ENCODE data around the gene MRPS24. TPM values are rescaled to one million over a fixed set of nuclear protein-coding genes. Genes with fewer than 3 reads are reported as not detected.

Gene MRPS24
- total and polyA plus RNA-seq, 10 of the 15 experiments (the other 5 are each of a cell fraction or from before 2014, with no cell fraction given), result 27.6 to 164 (median 106) TPM

GRCh38 chr7:43906331-43907010 lies 37.2 kb upstream of the MRPS24 start, which contains the start of gene URGCP:
Gene URGCP (minus strand): TSS chr7:43906596. CDS start chr7:43906575, 21 bp downstream.
- SMC1A ChIA-PET (ENCODE audit: uncharacterized antibody, unreplicated experiment), result no interaction called here
- peak within 1 kb of the TSS; percentile 52 for H3K27ac ChIP-seq (ENCODE audit: control insufficient read depth, insufficient read depth)
- peak within 1 kb of the TSS; percentile 66 for H3K4me3 ChIP-seq
- in situ Hi-C loops (cut with MboI) (no loop called here), intact Hi-C loops (cut with micrococcal nuclease; ENCODE audit: unreplicated experiment) (no loop called here)
- ATAC-seq (peak; percentile 90), FAIRE-seq (no peak), DNase-seq (ENCODE audit: low read depth, low spot score) (no peak)
- H4K20me1 ChIP-seq (ENCODE audit: control insufficient read depth, insufficient read depth), result no peaks in the 10 kb centered on the region
- H2AFZ ChIP-seq (ENCODE audit: control insufficient read depth, low read depth, low read length), result peak within 1 kb of the TSS; percentile 85
- POLR2A ChIA-PET, result no interaction called here
- RAD21 ChIA-PET (ENCODE audit: unreplicated experiment), result interaction anchor here (0.9 kb wide), 1 partner anchor 207 kb away, joined by 3 read pairs; no protein-coding TSS in a partner anchor
- peaks cover 24% of the 10 kb centered on the region for H3K79me2 ChIP-seq (ENCODE audit: control insufficient read depth, insufficient read depth, low read length)
- H3K36me3 ChIP-seq (ENCODE audit: control insufficient read depth in 2 of 2, insufficient read depth in 2 of 2, low read length in 1 of 2), result no peaks in the 10 kb centered on the region
- no TSS peak for BruUV-seq (replicated peaks)
- H3K4me2 ChIP-seq (ENCODE audit: control insufficient read depth, insufficient read depth), result peak within 1 kb of the TSS; percentile 92
- peaks cover 14% of the 10 kb centered on the region for H3K4me1 ChIP-seq (ENCODE audit: control insufficient read depth, insufficient read depth, low read length)
- CTCF ChIA-PET, result interaction anchor here (0.8 to 1.1 kb wide), 2 partner anchors 10 to 20 kb away, joined by 3 read pairs; partner anchors contain the start of gene UBE2D4
- peak within 1 kb of the TSS; percentile 73 for H3K9ac ChIP-seq (ENCODE audit: control insufficient read depth, insufficient read depth, low read length)
- no peaks in the 10 kb centered on the region for H3K9me3 ChIP-seq (replicated peaks; ENCODE audit: control insufficient read depth, insufficient read depth, low read length)
- 3% methylated on average over 47 of the region's 73 CpGs for WGBS (ENCODE audit: insufficient coverage, insufficient replicate concordance, low lambda C conversion rate, missing lambda C conversion rate)
- H3K27me3 ChIP-seq (replicated peaks in 1 of 2; ENCODE audit: control insufficient read depth in 2 of 2, insufficient read depth in 2 of 2, low read length in 1 of 2), result no peaks in the 10 kb centered on the region
- TF ChIP-seq BHLHE40 (IDR thresholded peaks at IDR 0.05; ENCODE audit: borderline replicate concordance in 1 of 2, low read depth in 2 of 2, low read length in 1 of 2) (peak in 1 of 2 experiments; percentile 47; a peak in 1 of 4 replicates), TCF12 (IDR thresholded peaks at IDR 0.05; ENCODE audit: low read depth, low read length) (0 out of 2 replicates have a peak, but pooled peaks have one; percentile 40), BRCA1 (IDR thresholded peaks at IDR 0.05; ENCODE audit: low read depth, low read length) (no peak), NFYB (IDR thresholded peaks at IDR 0.05; ENCODE audit: insufficient read depth, low read depth, low read length) (no peak), BACH1 (IDR thresholded peaks at IDR 0.05; ENCODE audit: borderline replicate concordance) (peak; percentile 62; the same call in 1 of the 2 replicates), TCF3 (IDR thresholded peaks at IDR 0.05; ENCODE audit: borderline replicate concordance, insufficient read depth, low read depth, low read length) (no peak), POLR2A (IDR thresholded peaks at IDR 0.05; ENCODE audit: low read depth, low read length) (peak; percentile 82), RB1 (IDR thresholded peaks at IDR 0.05; ENCODE audit: borderline replicate concordance) (peak; percentile 62; the same call in 1 of the 2 replicates), LARP7 (IDR thresholded peaks at IDR 0.05) (peak; percentile 65; the same call in 1 of the 2 replicates), PBX3 (IDR thresholded peaks at IDR 0.05; ENCODE audit: insufficient replicate concordance, low read depth, low read length) (no peak), EED (IDR thresholded peaks at IDR 0.05; ENCODE audit: low read depth) (no peak), NR2F1 (conservative IDR thresholded peaks at IDR 0.05) (0 out of 2 replicates have a peak, but pooled peaks have one; percentile 60), SREBF2 (IDR thresholded peaks at IDR 0.05; ENCODE audit: low read length) (no peak), IRF5 (IDR thresholded peaks at IDR 0.05; ENCODE audit: borderline replicate concordance) (no peak), TAF1 (IDR thresholded peaks at IDR 0.05; ENCODE audit: borderline replicate concordance, low read depth, low read length) (peak; percentile 46; the same call in 1 of the 2 replicates), NR2C2 (IDR thresholded peaks at IDR 0.05; ENCODE audit: borderline replicate concordance, control insufficient read depth, insufficient read length, low read depth) (no peak), NR2C1 (IDR thresholded peaks at IDR 0.05) (0 out of 2 replicates have a peak, but pooled peaks have one; percentile 10), SMARCA5 (IDR thresholded peaks at IDR 0.05) (peak; percentile 68), POLR2AphosphoS5 (IDR thresholded peaks at IDR 0.05; ENCODE audit: low read length) (peak; percentile 50; the same call in 1 of the 2 replicates), RAD51 (IDR thresholded peaks at IDR 0.05) (no peak)
- TF ChIP-seq, protein P1, sequence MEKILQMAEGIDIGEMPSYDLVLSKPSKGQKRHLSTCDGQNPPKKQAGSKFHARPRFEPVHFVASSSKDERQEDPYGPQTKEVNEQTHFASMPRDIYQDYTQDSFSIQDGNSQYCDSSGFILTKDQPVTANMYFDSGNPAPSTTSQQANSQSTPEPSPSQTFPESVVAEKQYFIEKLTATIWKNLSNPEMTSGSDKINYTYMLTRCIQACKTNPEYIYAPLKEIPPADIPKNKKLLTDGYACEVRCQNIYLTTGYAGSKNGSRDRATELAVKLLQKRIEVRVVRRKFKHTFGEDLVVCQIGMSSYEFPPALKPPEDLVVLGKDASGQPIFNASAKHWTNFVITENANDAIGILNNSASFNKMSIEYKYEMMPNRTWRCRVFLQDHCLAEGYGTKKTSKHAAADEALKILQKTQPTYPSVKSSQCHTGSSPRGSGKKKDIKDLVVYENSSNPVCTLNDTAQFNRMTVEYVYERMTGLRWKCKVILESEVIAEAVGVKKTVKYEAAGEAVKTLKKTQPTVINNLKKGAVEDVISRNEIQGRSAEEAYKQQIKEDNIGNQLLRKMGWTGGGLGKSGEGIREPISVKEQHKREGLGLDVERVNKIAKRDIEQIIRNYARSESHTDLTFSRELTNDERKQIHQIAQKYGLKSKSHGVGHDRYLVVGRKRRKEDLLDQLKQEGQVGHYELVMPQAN (conservative IDR thresholded peaks at IDR 0.05), result peak; percentile 21; the same call in 1 of the 2 replicates

All from GM12878 (cell line).